Left lobe of liver (tissue), 2 donors: ENCODE results near the gene PCDHGA9. TPM values are rescaled to one million over a fixed set of nuclear protein-coding genes. Genes with fewer than 3 reads are reported as not detected.
A peak's percentile ranks its signal among the peaks of the same experiment; 100 is the strongest.
"Not testable (repeated sequence)": the region's sequence is repeated elsewhere in the genome, so short reads cannot be mapped to it uniquely, and the experiment has no call there.

Source experiments
- ATAC-seq: fragments of 200-7000 bp; cut with Tn5 transposase; one replicate; pipeline ENCODE4 v1.9.1; 2020; ENCODE audit warnings: mild to moderate bottlenecking, moderate library complexity
- DNase-seq: peaks from one replicate; pipeline ENCODE4 v3.0.0-alpha.2; 2020; ENCODE audit warnings: low spot score
- total RNA-seq: library from RNA; stranded (reverse); gene quantifications from one replicate; pipeline ENCODE4 v1.2.1, GENCODE V29; 2021
- donor health status: DM: no; HTN: no; CAD: no; lungs with moderate emphysema.
- donor health status: DM: no; HTN: yes; CAD: no.

The PCDHGA9 gene
- total RNA-seq, 1 donor from 2014 or later, result 0.65 TPM

DNA sequence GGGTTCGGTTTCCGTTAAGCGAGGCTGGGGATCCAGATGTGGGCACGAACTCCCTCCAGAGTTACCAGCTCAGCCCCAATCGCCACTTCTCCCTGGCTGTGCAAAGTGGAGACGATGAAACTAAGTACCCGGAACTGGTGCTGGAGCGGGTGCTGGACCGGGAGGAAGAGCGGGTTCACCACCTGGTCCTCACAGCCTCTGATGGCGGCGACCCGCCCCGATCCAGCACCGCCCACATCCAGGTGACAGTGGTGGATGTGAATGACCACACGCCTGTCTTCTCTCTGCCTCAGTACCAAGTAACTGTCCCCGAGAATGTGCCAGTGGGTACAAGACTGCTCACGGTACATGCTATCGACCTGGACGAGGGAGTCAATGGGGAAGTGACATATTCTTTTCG lies 19.2 kb upstream of the PCDHGA9 start:
- DNase-seq, result no peak
- no peak for ATAC-seq

DNA sequence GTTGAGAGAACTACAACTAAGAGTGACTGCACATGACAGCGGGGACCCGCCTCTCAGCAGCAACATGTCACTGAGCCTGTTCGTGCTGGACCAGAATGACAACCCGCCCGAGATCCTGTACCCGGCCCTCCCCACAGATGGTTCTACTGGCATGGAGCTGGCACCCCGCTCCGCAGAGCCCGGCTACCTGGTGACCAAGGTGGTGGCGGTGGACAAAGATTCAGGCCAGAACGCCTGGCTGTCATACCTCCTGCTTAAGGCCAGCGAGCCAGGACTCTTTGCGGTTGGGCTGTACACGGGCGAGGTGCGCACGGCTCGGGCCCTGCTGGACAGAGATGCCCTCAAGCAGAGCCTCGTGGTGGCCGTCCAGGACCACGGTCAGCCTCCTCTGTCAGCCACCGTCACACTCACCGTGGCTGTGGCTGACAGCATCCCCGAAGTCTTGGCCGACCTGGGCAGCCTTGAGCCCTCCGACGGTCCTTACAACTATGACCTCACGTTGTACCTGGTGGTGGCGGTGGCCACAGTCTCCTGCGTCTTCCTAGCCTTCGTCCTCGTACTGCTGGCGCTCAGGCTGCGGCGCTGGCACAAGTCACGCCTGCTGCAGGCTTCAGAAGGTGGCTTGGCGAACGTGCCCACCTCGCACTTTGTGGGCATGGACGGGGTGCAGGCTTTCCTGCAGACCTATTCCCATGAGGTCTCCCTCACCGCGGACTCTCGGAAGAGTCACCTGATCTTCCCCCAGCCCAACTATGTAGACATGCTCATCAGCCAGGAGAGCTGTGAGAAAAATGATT lies 17.9 kb upstream of the PCDHGA9 start:
- DNase-seq, result no peak
- ATAC-seq, result no peak

DNA sequence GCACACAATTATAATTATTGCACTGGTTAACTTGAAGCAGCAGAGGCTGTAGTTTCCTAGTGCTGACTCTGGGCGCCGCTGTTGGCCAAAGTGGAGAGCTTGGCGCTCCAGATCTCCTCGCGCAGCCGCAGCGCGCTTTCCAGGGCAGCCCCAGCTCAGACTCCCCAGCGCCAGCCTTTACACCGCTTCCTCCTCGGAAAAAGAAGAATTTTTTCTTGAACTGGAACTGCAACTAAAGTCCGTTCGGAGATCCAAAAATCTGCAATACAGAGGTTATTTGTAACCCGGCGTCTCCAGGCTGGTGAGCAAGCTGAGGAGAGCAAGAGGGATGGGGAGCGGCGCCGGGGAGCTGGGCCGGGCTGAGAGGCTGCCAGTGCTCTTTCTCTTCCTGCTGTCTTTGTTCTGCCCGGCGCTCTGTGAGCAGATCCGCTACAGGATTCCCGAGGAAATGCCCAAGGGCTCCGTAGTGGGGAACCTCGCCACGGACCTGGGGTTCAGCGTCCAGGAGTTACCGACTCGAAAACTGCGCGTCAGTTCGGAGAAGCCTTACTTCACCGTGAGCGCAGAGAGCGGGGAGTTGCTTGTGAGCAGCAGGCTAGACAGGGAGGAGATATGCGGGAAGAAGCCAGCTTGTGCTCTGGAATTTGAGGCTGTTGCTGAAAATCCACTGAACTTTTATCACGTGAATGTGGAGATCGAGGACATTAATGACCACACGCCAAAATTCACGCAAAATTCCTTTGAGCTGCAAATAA lies 14.8 kb upstream of the PCDHGA9 start, which contains the start of gene PCDHGB4:
PCDHGB4 (plus strand) TSS at position 142 of the 755 bp plus-strand sequence; CDS start at position 329, 187 bp downstream.
- DNase-seq, result not testable (repeated sequence)
- peak; percentile 97 for ATAC-seq

DNA sequence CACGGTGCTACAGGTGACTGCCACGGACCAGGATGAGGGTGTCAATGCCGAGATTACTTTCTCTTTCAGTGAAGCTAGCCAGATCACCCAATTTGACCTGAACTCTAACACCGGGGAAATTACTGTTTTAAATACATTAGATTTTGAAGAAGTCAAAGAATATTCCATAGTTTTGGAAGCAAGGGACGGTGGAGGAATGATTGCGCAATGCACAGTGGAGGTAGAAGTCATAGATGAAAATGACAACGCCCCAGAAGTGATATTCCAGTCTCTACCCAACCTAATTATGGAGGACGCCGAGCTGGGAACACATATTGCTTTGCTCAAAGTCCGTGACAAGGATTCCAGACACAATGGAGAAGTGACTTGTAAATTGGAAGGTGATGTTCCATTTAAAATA lies 13.9 kb upstream of the PCDHGA9 start:
- DNase-seq, result no peak
- no peak for ATAC-seq

DNA sequence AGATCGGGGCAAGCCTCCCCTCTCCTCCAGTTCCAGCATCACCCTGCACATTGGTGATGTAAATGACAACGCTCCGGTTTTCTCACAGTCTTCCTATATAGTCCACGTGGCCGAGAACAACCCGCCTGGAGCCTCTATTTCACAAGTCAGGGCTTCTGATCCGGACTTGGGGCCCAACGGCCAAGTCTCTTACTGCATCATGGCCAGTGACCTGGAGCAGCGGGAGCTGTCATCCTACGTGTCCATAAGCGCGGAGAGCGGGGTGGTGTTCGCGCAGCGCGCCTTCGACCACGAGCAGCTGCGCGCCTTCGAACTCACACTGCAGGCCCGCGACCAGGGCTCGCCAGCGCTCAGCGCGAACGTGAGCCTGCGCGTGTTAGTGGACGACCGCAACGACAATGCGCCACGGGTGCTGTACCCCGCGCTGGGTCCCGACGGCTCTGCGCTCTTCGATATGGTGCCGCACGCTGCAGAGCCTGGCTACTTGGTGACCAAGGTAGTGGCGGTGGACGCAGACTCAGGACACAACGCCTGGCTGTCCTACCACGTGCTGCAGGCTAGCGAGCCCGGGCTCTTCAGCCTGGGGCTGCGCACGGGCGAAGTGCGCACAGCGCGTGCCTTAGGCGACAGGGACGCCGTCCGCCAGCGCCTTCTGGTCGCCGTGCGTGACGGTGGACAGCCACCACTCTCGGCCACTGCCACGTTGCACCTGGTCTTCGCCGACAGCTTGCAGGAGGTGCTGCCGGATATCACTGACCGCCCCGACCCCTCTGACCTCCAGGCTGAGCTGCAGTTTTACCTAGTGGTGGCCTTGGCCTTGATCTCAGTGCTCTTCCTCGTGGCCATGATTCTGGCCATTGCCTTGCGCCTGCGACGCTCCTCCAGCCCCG lies 13.2 kb upstream of the PCDHGA9 start:
- no peak for DNase-seq
- no peak for ATAC-seq

- ATAC-seq, result no peak
- DNase-seq, result no peak
These were observed 10.0 kb upstream of the PCDHGA9 start, which contains the start of gene PCDHGA8 for GRCh38 chr5:141392429-141393198. PCDHGA8 (plus strand) TSS chr5:141392633; CDS start chr5:141392814, 181 bp downstream.

GRCh38 chr5:141393267-141393666 lies 9.3 kb upstream of the PCDHGA9 start:
- ATAC-seq, result no peak
- no peak for DNase-seq

DNA sequence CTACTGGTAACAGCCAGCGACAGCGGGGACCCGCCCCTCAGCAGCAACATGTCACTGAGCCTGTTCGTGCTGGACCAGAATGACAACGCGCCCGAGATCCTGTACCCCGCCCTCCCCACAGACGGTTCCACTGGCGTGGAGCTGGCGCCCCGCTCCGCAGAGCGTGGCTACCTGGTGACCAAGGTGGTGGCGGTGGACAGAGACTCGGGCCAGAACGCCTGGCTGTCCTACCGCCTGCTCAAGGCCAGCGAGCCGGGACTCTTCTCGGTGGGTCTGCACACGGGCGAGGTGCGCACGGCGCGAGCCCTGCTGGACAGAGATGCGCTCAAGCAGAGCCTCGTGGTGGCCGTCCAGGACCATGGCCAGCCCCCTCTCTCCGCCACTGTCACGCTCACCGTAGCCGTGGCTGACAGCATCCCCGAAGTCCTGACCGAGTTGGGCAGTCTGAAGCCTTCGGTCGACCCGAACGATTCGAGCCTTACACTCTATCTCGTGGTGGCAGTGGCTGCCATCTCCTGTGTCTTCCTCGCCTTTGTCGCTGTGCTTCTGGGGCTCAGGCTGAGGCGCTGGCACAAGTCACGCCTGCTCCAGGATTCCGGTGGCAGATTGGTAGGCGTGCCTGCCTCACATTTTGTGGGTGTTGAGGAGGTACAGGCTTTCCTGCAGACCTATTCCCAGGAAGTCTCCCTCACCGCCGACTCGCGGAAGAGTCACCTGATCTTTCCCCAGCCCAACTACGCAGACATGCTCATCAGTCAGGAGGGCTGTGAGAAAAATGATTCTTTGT lies 8.0 kb upstream of the PCDHGA9 start:
- not testable (repeated sequence) for DNase-seq, ATAC-seq

GRCh38 chr5:141397756-141398551 lies 4.6 kb upstream of the PCDHGA9 start, which contains the start of gene PCDHGB5:
PCDHGB5 (plus strand) TSS chr5:141397947; CDS start chr5:141398128, 181 bp downstream.
- ATAC-seq (peak; percentile 99), DNase-seq (peak; percentile 64)

DNA sequence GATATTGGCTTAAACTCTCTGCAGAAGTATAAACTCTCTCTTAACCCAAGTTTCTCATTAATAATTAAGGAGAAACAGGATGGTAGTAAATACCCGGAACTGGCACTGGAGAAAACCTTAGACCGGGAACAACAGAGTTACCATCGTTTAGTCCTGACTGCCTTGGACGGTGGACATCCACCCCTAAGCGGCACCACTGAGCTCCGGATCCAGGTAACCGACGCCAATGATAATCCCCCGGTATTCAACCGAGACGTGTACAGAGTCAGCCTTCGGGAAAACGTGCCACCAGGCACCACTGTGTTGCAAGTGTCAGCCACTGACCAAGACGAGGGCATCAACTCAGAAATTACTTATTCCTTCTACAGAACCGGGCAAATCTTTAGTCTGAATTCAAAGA lies 4.0 kb upstream of the PCDHGA9 start:
- DNase-seq, result no peak
- no peak for ATAC-seq

DNA sequence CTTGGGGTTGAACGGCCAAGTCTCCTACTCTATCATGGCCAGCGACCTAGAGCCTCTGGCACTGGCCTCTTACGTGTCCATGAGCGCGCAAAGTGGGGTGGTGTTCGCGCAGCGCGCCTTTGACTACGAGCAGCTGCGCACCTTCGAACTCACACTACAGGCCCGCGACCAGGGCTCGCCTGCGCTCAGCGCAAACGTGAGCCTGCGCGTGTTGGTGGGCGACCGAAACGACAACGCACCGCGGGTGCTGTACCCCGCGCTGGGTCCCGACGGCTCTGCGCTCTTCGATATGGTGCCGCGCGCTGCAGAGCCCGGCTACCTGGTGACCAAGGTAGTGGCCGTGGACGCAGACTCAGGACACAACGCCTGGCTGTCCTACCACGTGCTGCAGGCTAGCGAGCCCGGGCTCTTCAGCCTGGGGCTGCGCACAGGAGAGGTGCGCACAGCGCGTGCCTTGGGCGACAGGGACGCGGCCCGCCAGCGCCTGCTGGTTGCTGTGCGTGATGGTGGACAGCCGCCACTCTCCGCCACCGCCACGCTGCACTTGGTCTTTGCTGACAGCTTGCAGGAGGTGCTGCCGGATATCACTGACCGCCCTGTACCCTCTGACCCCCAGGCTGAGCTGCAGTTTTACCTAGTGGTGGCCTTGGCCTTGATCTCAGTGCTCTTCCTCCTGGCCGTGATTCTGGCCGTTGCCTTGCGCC lies 2.9 kb upstream of the PCDHGA9 start:
- ATAC-seq (no peak), DNase-seq (no peak)

GRCh38 chr5:141403387-141403786 lies 809 bp downstream of the PCDHGA9 start:
- no peak for DNase-seq
- no peak for ATAC-seq

DNA sequence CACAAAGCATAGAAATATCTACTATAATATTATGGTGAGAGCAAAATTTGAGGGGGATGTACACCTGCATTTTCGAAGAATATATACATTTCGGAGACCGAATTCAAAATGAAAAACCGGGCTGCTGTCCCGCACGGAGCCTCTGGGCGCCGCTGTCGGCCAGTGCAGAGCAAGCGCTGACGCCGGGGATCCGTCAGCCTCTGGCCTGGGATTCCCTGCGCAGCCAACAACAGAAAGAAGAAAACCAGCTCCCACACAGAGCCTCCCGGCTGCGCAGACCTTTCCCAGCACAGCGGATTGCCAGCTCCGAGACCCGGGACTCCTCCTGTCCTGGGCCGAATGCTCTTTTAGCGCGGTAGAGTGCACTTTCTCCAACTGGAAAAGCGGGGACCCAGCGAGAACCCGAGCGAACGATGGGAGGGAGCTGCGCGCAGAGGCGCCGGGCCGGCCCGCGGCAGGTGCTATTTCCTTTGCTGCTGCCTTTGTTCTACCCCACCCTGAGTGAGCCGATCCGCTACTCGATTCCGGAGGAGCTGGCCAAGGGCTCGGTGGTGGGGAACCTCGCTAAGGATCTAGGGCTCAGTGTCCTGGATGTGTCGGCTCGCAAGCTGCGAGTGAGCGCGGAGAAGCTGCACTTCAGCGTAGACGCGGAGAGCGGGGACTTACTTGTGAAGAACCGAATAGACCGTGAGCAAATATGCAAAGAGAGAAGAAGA lies 5.4 kb downstream of the PCDHGA9 start, which contains the start of gene PCDHGB6:
PCDHGB6 (plus strand) TSS at position 232 of the 716 bp plus-strand sequence; CDS start at position 414, 182 bp downstream.
- ATAC-seq (peak; percentile 94), DNase-seq (peak; percentile 60)

GRCh38 chr5:141409598-141410306 lies 7.2 kb downstream of the PCDHGA9 start:
- no peak for ATAC-seq
- DNase-seq, result no peak

- ATAC-seq (no peak), DNase-seq (no peak)
These were observed 9.0 kb downstream of the PCDHGA9 start for GRCh38 chr5:141411575-141411974.

DNA sequence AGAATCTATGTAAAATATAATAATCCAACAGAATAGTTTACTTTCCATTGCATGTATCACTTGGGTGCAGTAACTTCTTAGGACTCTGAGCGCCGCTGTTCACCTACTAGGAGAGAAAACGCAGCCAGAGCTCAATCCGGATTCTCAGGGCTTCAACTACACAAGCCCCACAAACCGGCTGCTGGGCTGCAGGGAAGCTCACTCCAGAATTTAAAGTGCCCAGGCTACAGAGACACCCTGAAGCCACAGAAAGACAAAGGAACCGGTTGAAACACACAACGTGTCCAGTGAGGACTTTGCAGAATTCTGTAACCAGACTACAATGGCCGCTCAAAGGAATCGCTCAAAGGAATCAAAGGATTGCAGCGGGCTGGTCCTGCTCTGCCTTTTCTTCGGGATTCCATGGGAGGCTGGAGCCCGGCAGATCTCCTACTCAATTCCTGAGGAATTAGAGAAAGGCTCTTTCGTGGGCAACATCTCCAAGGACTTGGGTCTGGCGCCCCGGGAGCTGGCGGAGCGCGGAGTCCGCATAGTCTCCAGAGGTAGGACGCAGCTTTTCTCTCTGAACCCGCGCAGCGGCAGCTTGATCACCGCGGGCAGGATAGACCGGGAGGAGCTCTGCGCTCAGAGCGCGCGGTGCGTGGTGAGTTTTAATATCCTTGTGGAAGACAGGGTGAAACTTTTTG lies 10.4 kb downstream of the PCDHGA9 start, which contains the start of gene PCDHGA10:
PCDHGA10 (plus strand) TSS at position 134 of the 686 bp plus-strand sequence; CDS start at position 323, 189 bp downstream.
- peak; percentile 62 for DNase-seq
- peak; percentile 88 for ATAC-seq
